Hematopoietic multipotent progenitor cell treated with erythropoietin and hydrocortisone succinate and interleukin-3 and kit ligand, for 15 days (in vitro differentiated cells): Measurements from ENCODE around the gene AMD1.
A peak's percentile ranks its signal among the peaks of the same experiment; 100 is the strongest.
"Not testable (repeated sequence)": the region's sequence is repeated elsewhere in the genome, so short reads cannot be mapped to it uniquely, and the experiment has no call there.

Experiments
- DNase-seq: peaks from one replicate; pipeline ENCODE4 v3.0.0-alpha.2; 2015; ENCODE audit warnings: low spot score

AMD1 gene

DNA sequence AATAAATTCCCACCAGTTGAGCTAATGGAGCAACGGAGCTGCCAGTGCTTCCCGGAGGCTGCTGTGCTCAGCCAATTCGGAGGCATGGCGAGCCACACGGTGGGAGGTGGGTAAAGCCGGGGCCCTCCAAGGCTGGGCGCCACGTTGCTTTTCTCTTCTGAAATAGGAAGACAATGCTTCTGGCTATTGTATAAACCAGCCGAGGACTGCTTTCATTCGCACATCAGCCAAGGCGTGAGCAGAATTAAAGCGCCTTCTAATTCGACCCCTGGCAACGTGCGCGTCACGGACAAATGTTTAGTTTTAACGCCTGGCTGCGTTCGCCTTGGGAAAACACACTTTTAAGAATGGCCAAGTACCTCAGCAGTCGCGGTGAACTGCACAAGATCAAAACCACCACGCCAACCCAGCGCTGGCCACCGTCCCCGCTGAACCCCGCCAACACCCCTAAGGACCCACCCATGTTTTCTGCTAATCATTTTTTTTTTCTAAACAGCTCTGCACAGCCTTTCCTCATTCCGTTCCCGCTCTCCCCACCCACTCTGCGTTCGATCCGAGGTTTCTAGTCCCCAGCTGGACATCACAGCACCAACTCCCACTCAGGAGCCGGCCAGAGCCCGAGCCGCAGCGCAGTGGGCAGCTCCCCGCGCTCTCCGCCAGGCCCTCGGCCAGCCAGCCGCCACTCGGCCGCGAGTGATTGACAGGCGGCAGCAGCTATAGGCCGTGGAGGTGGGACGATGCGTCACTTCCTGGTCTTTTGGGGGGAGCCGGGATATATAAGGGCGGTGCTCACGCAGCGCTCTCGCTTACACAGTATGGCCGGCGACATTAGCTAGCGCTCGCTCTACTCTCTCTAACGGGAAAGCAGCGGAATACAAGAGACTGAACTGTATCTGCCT lies at the start of gene AMD1:
Gene AMD1 (plus strand): TSS at position 805 of the 899 bp plus-strand sequence. CDS start 321 bp downstream, outside the sequence.
- DNase-seq, result peak; percentile 99

- DNase-seq, result no peak
Observed at GRCh38 chr6:110826236-110827129, 48.1 kb upstream of the AMD1 start.

DNA sequence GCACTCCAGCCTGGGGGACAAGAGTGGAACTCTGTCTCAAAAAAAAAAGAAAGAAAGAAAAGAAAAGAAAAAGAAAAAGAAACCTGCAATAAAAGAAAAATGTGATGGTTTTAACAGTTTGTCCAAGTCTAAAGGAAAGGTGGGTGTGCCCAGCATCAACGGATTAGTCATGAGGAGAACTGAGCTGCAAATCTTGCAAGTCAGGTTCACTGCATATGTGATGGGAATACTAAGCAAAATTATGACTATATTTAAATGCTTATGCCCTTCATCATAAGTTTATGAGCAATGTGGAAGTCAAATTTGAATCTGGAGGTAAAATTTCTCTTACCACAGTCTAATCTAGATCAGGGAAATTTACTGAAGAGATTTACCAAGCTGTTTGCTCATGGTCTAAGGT lies 46.2 kb upstream of the AMD1 start:
- DNase-seq, result no peak

DNA sequence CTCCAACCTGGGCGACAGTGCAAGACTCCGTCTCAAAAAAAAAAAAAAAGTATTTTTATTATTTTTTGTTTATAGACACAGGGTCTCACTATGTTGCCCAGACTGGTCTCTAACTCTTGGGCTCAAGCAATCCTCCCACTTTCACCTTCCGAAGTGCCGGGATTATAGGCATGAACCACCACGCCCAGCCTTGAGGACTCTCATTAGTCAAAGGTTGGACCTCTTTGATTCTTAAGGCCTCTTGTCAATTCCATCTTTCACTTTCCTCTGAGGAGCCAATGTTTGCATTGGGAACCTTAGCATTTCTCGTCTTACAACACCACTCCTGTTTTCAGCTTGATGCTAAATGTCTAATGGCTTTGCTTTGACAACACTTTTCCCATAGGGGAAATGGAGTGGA lies 43.2 kb upstream of the AMD1 start:
- DNase-seq, result no peak

DNA sequence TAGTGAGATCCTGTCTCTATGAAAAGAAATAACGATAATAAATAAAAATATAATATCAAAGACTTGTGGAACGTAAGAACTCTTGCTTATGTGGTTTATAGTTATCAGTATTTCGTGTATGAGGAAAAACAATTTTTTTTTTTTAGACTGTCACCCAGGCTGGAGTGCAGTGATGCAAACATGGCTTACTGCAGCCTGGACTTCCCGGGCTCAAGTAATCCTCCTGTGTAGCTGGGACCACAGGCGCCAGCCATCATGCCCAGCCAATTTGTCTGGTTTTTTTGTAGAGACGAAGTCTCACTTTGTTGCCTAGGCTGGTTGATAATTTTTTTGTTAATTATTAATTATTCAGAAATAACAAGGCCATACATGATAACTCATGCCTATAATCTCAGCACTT lies 40.8 kb upstream of the AMD1 start:
- DNase-seq, result no peak

DNA sequence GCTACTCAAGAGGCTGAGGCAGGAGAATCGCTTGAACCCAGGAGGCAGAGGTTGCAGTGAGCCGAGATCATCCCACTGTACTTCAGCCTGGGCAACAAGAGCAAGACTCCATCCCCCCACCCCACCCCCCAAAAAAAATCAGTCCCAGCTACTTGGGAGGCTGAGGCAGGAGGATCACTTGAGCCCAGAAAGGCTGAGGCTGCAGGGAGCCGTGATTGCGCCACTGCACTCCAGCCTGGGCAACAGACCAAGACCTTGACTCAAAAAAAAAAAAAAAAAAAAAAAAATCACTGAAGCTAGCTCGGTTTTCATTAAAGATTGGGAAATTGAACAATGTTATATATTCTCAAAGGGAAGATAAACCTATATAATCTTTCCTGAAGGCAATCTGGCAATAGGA lies 38.8 kb upstream of the AMD1 start:
- not testable (repeated sequence) for DNase-seq

DNA sequence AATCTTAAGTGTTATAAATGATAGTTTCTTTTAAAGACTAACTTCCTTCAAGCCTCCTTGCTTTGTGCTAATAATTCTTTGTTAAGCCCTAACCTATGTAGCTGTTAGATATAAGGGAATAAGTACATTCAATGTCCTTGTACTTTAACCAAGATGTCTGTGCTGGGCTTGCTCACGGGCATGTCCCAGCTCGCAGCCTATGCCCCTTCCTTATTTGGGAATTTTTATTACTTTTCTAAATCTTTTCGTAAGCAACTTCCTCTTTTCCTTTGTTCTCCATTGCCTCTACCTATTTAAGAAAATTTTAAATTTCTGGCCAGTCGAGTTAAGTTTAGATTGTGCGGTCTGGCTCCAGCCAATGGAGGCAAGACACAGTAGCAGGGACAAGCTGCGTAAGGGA lies 33.3 kb upstream of the AMD1 start:
- no peak for DNase-seq

DNA sequence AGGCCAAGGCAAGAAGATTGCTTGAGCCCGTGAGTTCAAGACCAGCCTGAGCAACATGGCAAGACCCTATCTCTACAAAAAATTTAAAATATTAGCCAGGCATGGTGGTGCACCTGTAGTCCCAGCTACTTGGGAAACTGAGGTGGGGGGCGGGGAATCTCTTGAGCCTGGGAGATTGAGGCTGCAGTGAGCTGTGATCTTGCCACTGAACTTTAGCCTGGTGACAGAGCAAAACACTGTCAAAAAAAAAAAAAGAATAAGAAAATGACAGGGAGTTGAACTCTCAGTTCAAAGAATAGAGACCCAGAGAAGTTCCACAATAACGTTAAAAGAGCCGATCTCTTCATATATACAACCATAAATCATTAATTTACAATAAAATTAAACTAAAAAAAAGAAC lies 24.8 kb upstream of the AMD1 start:
- DNase-seq, result no peak

DNA sequence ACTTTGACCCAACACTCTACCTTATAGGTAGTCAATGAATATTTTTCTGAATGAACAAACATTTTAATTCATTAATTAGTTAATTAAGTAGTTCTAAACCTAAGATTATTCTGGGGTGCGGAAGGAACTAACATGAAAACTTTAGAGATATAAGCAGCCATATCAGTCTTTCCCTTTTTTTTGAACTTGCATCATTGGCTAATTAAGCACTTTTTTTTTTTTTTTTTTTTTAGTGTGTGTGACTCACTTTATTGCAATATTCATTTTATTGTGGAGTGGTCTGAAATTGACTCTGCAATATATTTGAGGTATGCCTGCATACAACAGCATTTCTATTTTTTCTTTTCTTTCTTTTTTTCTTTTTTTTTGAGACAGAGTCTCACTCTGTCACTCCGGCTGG lies 21.8 kb upstream of the AMD1 start:
- no peak for DNase-seq

GRCh38 chr6:110853754-110854477 lies 20.7 kb upstream of the AMD1 start:
- DNase-seq, result no peak

GRCh38 chr6:110856296-110856695 lies 18.3 kb upstream of the AMD1 start:
- no peak for DNase-seq

GRCh38 chr6:110858016-110858415 lies 16.6 kb upstream of the AMD1 start:
- no peak for DNase-seq

- DNase-seq, result no peak
Observed at GRCh38 chr6:110858562-110859214, 15.9 kb upstream of the AMD1 start.

- no peak for DNase-seq
Observed at GRCh38 chr6:110859335-110859792, 15.2 kb upstream of the AMD1 start.

DNA sequence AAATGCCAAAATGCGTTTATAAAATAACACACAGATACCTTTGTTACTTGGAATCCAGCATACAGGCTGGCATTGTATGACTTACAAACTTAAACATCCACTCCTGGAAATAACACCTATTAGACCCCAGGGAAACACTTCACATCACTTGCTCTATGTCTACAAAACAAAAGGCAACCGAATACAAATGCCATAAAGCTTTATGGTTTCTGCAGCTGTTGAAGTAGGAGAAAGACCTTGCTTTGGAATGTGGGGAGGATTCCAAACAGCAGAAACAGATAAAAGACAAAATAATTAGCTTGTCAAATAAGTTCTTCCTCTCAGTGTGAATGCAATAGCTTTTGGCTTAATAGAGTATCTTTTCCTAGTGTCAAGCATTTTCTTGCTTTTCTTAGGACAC lies 9.8 kb upstream of the AMD1 start:
- no peak for DNase-seq

DNA sequence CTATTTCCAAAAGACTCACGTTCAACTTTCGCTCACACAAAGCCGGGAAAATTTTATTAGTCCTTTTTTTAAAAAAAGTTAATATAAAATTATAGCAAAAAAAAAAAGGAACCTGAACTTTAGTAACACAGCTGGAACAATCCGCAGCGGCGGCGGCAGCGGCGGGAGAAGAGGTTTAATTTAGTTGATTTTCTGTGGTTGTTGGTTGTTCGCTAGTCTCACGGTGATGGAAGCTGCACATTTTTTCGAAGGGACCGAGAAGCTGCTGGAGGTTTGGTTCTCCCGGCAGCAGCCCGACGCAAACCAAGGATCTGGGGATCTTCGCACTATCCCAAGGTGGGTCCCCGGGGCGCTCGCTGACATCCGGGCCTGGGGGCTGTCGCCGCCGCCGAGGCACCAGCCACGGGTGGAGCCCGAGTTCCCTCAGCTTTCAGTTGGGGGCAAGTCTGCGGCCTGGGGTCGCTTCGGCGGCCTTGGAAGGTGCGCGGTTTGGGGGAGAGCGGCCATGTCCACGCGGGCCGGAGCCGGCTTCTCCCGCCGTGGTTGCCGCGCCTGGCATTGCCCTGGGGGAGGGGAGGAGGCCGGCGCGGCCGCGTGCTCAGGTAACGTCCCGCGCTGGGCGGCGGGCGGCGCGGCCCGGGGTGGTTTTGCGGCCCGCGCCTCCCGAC lies 429 bp downstream of the AMD1 start:
- no peak for DNase-seq

DNA sequence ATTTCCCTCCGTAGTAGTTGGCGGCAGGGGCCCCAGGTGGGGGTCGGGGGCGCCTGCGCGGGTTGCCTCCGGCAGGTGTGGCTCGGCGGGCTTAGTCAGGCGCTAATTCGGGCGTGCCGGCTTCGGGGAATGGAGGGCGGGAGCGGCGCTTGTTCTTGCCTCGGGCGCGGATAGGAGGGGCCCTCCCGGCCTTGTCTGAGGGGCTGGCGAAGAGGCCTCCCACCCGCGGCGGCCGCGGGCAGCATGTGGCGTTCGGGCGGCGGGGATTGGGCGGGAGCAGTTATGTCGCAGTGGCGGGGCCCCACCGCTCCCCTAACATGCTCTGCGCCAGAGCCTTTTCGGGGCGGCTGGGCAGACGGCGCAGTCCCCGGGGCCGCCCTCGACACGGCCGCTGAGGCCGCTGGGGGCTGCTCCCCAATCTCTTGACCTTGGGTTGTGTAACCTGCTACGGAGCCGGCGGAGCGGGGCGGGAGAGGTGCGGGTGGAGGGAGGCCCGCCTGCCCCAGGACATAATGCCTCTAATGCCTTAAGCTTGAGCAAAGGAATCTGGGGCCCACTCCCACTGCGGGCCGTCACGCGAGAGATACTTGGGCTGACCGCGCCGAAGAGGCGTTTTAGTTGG lies 1.1 kb downstream of the AMD1 start:
- peak; percentile 61 for DNase-seq

GRCh38 chr6:110876170-110876773 lies 1.7 kb downstream of the AMD1 start:
- peak; percentile 73 for DNase-seq

- peak; percentile 19 for DNase-seq
Observed at GRCh38 chr6:110876806-110877564, 2.4 kb downstream of the AMD1 start.
